ENCODE data around the gene GYG1.

GRCh38 chr3:149058602-149059001, 67.3 kb downstream of the GYG1 start:
- TF ChIP-seq CTCF (IDR thresholded peaks at IDR 0.05) = no peak
- no peak for TF ChIP-seq ATF1 (CRISPR knock-in tag; IDR thresholded peaks at IDR 0.05)
- TF ChIP-seq NFE2L1 (CRISPR knock-in tag; IDR thresholded peaks at IDR 0.05) = no peak
- TF ChIP-seq SMAD3 (CRISPR knock-in tag; IDR thresholded peaks at IDR 0.05; ENCODE audit: borderline replicate concordance) = no peak
- no peak for TF ChIP-seq USF1 (CRISPR knock-in tag; IDR thresholded peaks at IDR 0.05)
- no peak for TF ChIP-seq ZNF121 (CRISPR knock-in tag; IDR thresholded peaks at IDR 0.05)
- no peak for TF ChIP-seq CREB1 (CRISPR knock-in tag; IDR thresholded peaks at IDR 0.05)
- TF ChIP-seq NR1H2 (CRISPR knock-in tag; IDR thresholded peaks at IDR 0.05) = no peak
- TF ChIP-seq MXD4 (CRISPR knock-in tag; IDR thresholded peaks at IDR 0.05; ENCODE audit: borderline replicate concordance) = no peak
